GM12873 (cell line): ENCODE measurements around the gene KRT37.
"Not testable (repeated sequence)": the region's sequence is repeated elsewhere in the genome, so short reads cannot be mapped to it uniquely, and the experiment has no call there.

Experiments
- CTCF ChIP-seq: IDR thresholded peaks from 2 replicates; pipeline ENCODE4 v1.5.1; 2012; ENCODE audit warnings: low read depth, mild to moderate bottlenecking, moderate library complexity, low read length, control low read depth; ENCODE audit not compliant: insufficient read depth; ENCODE audit errors: missing control alignments

The KRT37 gene

GRCh38 chr17:41386227-41386626 is 38.2 kb downstream of the KRT37 start:
- TF ChIP-seq CTCF = no peak

- TF ChIP-seq CTCF = no peak
These were observed 40.7 kb downstream of the KRT37 start for GRCh38 chr17:41383690-41384089.

GRCh38 chr17:41382394-41382793 is 42.0 kb downstream of the KRT37 start:
- no peak for TF ChIP-seq CTCF

GRCh38 chr17:41381943-41382342 is 42.4 kb downstream of the KRT37 start, which contains the start of gene KRT34:
Gene KRT34, minus strand, starts transcription at chr17:41382306. Its CDS starts 60 bp downstream, at chr17:41382246.
- not testable (repeated sequence) for TF ChIP-seq CTCF

- TF ChIP-seq CTCF = no peak
These were observed 46.8 kb downstream of the KRT37 start for GRCh38 chr17:41377546-41377945.
